Mesenchymal stem cell (in vitro differentiated cells and primary cell): ENCODE data around the gene ALDH1B1.

ENCODE experiments used
- DNase-seq: peaks from one replicate; pipeline ENCODE4 v3.0.0-alpha.2; 2013
- H2AFZ ChIP-seq: one replicate; pipeline ENCODE4 v1.6.1; 2013; ENCODE audit warnings: low read depth, mild to moderate bottlenecking, control low read depth, inconsistent platforms, low read length, moderate library complexity
- H2AK5ac ChIP-seq: 2 replicates; pipeline ENCODE4 v1.6.1; 2013; ENCODE audit warnings: low read length, moderate library complexity, mild to moderate bottlenecking, inconsistent platforms; ENCODE audit not compliant: severe bottlenecking
- H2BK120ac ChIP-seq: one replicate; pipeline ENCODE4 v1.6.1; 2013; ENCODE audit warnings: low read depth, mild to moderate bottlenecking, inconsistent platforms, low read length, moderate library complexity
- H2BK12ac ChIP-seq, 2 experiments: one replicate each; pipeline ENCODE4 v1.6.1; 2013; ENCODE audit warnings: inconsistent platforms in 2 of 2, low read length in 2 of 2, mild to moderate bottlenecking in 2 of 2, moderate library complexity in 2 of 2, control low read depth in 1 of 2
- H2BK15ac ChIP-seq: one replicate; pipeline ENCODE4 v1.6.1; 2013; ENCODE audit warnings: mild to moderate bottlenecking, low read depth, inconsistent platforms; ENCODE audit not compliant: poor library complexity, severe bottlenecking
- H2BK5ac ChIP-seq: 2 replicates; pipeline ENCODE4 v1.6.1; 2013; ENCODE audit warnings: low read depth, mild to moderate bottlenecking, low read length, control low read depth, inconsistent platforms; ENCODE audit not compliant: poor library complexity, severe bottlenecking
- H3K14ac ChIP-seq, 2 experiments: one replicate each; pipeline ENCODE4 v1.6.1; 2013; ENCODE audit warnings: inconsistent platforms in 2 of 2, low read length in 2 of 2, control low read depth in 1 of 2, mild to moderate bottlenecking in 1 of 2, moderate library complexity in 1 of 2
- H3K18ac ChIP-seq, 2 experiments: one replicate each; pipeline ENCODE4 v1.6.1; 2013; ENCODE audit warnings: inconsistent platforms in 2 of 2, low read length in 2 of 2, control low read depth in 1 of 2, low read depth in 1 of 2, mild to moderate bottlenecking in 1 of 2
- H3K23ac ChIP-seq, 2 experiments: one replicate each; pipeline ENCODE4 v1.6.1; 2013; ENCODE audit warnings: inconsistent platforms in 2 of 2, low read length in 2 of 2, mild to moderate bottlenecking in 2 of 2, moderate library complexity in 2 of 2, control low read depth in 1 of 2
- H3K27ac ChIP-seq: 2 replicates; pipeline ENCODE4 v1.5.1; 2013; ENCODE audit warnings: mild to moderate bottlenecking, moderate library complexity, low read length, control low read depth, inconsistent platforms; ENCODE audit not compliant: poor library complexity, severe bottlenecking
- H3K27me3 ChIP-seq, 2 experiments: 2 replicates each; pipeline versions ENCODE4 v1.6.1 to v1.7.0; 2013; ENCODE audit warnings: low read length in 2 of 2, mild to moderate bottlenecking in 2 of 2, moderate library complexity in 2 of 2, control low read depth in 1 of 2, inconsistent platforms in 1 of 2; ENCODE audit not compliant: control insufficient read depth in 1 of 2, insufficient read depth in 1 of 2
- H3K36me3 ChIP-seq, 2 experiments: 2 replicates each; pipeline versions ENCODE4 v1.6.1 to v1.7.0; 2013; ENCODE audit warnings: low read length in 2 of 2, control low read depth in 1 of 2, inconsistent platforms in 1 of 2, low read depth in 1 of 2, mild to moderate bottlenecking in 1 of 2; ENCODE audit not compliant: insufficient read depth in 2 of 2, control insufficient read depth in 1 of 2
- H3K4ac ChIP-seq, 2 experiments: one replicate each; pipeline ENCODE4 v1.6.1; 2013; ENCODE audit warnings: inconsistent platforms in 2 of 2, low read length in 2 of 2, mild to moderate bottlenecking in 2 of 2, moderate library complexity in 2 of 2, control low read depth in 1 of 2, low read depth in 1 of 2
- H3K4me1 ChIP-seq: 2 replicates; pipeline ENCODE4 v1.6.1; 2013; ENCODE audit warnings: low read depth, low read length, control low read depth; ENCODE audit not compliant: control insufficient read depth, insufficient read depth
- H3K4me2 ChIP-seq: 2 replicates; pipeline ENCODE4 v1.6.1; 2013; ENCODE audit warnings: low read length, mild to moderate bottlenecking, inconsistent platforms; ENCODE audit not compliant: poor library complexity, severe bottlenecking
- H3K4me3 ChIP-seq, 2 experiments: 2 replicates each; pipeline versions ENCODE4 v1.5.1 to v1.7.0; 2013; ENCODE audit warnings: low read length in 2 of 2, mild to moderate bottlenecking in 2 of 2, control low read depth in 1 of 2, low read depth in 1 of 2; ENCODE audit not compliant: insufficient read depth in 1 of 2
- H3K79me1 ChIP-seq: replicated peaks from 2 replicates; pipeline ENCODE4 v1.6.1; 2013; ENCODE audit warnings: mild to moderate bottlenecking, control low read depth, low read length, inconsistent platforms; ENCODE audit not compliant: poor library complexity, severe bottlenecking
- H3K9ac ChIP-seq: 2 replicates; pipeline ENCODE4 v1.7.0; 2013; ENCODE audit warnings: mild to moderate bottlenecking, low read length, moderate library complexity
- H3K9me3 ChIP-seq: 2 replicates; pipeline ENCODE4 v1.7.0; 2013; ENCODE audit warnings: mild to moderate bottlenecking, low read length; ENCODE audit not compliant: control insufficient read depth
- H4K8ac ChIP-seq: one replicate; pipeline ENCODE4 v1.6.1; 2013; ENCODE audit warnings: inconsistent platforms, mild to moderate bottlenecking, low read length, moderate library complexity
- H4K91ac ChIP-seq: one replicate; pipeline ENCODE4 v1.6.1; 2013; ENCODE audit warnings: mild to moderate bottlenecking, low read length, inconsistent platforms
- WGBS: methylation state at CpG from one replicate; pipeline ENCODE4 v1.1.7; 2013; ENCODE audit warnings: mixed read lengths; 5-methylcytosine and 5-hydroxymethylcytosine counted together

ALDH1B1 gene

GRCh38 chr9:38389313-38389712 is 3.2 kb upstream of the ALDH1B1 start:
- no peak overlapping the region for H3K4ac ChIP-seq
- H2BK5ac ChIP-seq, result no peak overlapping the region
- peaks cover 5% of the 10 kb centered on the region for H3K79me1 ChIP-seq
- DNase-seq, result peak; percentile 32
- H3K27me3 ChIP-seq, result no peaks in the 10 kb centered on the region
- peaks cover 27% of the 10 kb centered on the region for H3K4me1 ChIP-seq
- H3K27ac ChIP-seq, result no peak overlapping the region
- H3K4me3 ChIP-seq, result peak overlapping the region in 1 of 2 experiments; percentile 27
- no peak overlapping the region for H2BK12ac ChIP-seq
- no peak overlapping the region for H2BK15ac ChIP-seq
- no peak overlapping the region for H3K23ac ChIP-seq
- H2BK120ac ChIP-seq, result no peak overlapping the region
- H3K18ac ChIP-seq, result no peak overlapping the region
- H2AK5ac ChIP-seq, result no peak overlapping the region
- H3K14ac ChIP-seq, result no peak overlapping the region
- no peak overlapping the region for H3K4me2 ChIP-seq
- H3K9me3 ChIP-seq, result no peaks in the 10 kb centered on the region
- no peak overlapping the region for H4K91ac ChIP-seq
- no peak overlapping the region for H4K8ac ChIP-seq
- H3K36me3 ChIP-seq, result peaks cover 0 to under 1% of the 10 kb centered on the region in 2 experiments
- WGBS, result 61% methylated on average over 4 of the region's 4 CpGs
- peak overlapping the region; percentile 79 for H3K9ac ChIP-seq
- H2AFZ ChIP-seq, result no peak overlapping the region

DNA sequence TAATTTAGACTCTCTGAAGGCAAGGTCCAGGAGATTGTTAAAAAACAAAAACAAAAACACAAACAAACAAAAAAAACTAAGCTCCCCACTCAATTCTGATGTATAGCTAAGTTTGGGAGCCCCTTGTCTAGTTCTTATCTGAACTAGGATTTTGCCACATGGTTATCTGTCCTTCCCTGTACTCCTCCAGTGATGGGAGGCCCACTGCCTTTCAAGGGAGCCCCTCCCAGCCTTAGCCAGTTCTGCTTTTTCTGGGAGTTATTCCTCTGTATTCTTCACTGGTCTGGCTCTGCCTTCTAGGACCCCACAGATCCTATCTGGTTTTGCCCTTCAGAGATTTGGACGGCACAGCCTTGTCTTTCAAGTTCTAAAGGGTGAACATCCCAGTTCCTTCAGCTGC is 2.1 kb upstream of the ALDH1B1 start:
- Histone ChIP-seq H3K14ac (no peak overlapping the region), H3K79me1 (peaks cover 12% of the 10 kb centered on the region), H3K9ac (peak overlapping the region; percentile 36), H3K4ac (no peak overlapping the region), H3K9me3 (no peaks in the 10 kb centered on the region), H3K18ac (no peak overlapping the region), H4K8ac (no peak overlapping the region), H2AK5ac (peak overlapping the region; percentile 45), H2BK5ac (no peak overlapping the region), H3K4me3 (no peak overlapping the region), H3K27me3 (no peaks in the 10 kb centered on the region), H4K91ac (no peak overlapping the region), H2BK12ac (no peak overlapping the region), H3K4me2 (no peak overlapping the region), H3K23ac (no peak overlapping the region), H3K27ac (no peak overlapping the region), H2BK15ac (no peak overlapping the region), H2BK120ac (no peak overlapping the region), H3K36me3 (peaks cover 4 to 5% of the 10 kb centered on the region in 2 experiments), H2AFZ (no peak overlapping the region), H3K4me1 (peaks cover 27% of the 10 kb centered on the region)
- DNase-seq, result no peak
- WGBS, result 66% methylated on average over 1 of the region's 1 CpG

GRCh38 chr9:38390851-38391250 is 1.7 kb upstream of the ALDH1B1 start:
- Histone ChIP-seq H3K14ac (no peak overlapping the region), H3K18ac (no peak overlapping the region), H3K36me3 (peaks cover 7 to 9% of the 10 kb centered on the region in 2 experiments), H4K8ac (no peak overlapping the region), H2BK120ac (no peak overlapping the region), H3K9me3 (no peaks in the 10 kb centered on the region), H4K91ac (no peak overlapping the region), H2AK5ac (peak overlapping the region; percentile 45), H3K4me3 (no peak overlapping the region), H3K4me1 (peaks cover 24% of the 10 kb centered on the region), H3K27me3 (no peaks in the 10 kb centered on the region), H2BK12ac (no peak overlapping the region), H2BK15ac (no peak overlapping the region), H3K27ac (no peak overlapping the region), H2BK5ac (no peak overlapping the region), H3K79me1 (peaks cover 16% of the 10 kb centered on the region), H3K9ac (no peak overlapping the region), H3K23ac (no peak overlapping the region), H2AFZ (no peak overlapping the region), H3K4ac (no peak overlapping the region), H3K4me2 (no peak overlapping the region)
- 71% methylated on average over 5 of the region's 5 CpGs for WGBS
- DNase-seq, result no peak

- H3K27ac ChIP-seq, result no peak overlapping the region
- H3K4me2 ChIP-seq, result no peak overlapping the region
- peak overlapping the region; percentile 93 for H3K9ac ChIP-seq
- H4K91ac ChIP-seq, result no peak overlapping the region
- DNase-seq, result no peak
- H3K4me1 ChIP-seq, result peaks cover 21% of the 10 kb centered on the region
- no peak overlapping the region for H3K14ac ChIP-seq
- peak overlapping the region in 1 of 2 experiments; percentile 94 for H3K4me3 ChIP-seq
- 96% methylated on average over 14 of the region's 18 CpGs for WGBS
- H3K23ac ChIP-seq, result no peak overlapping the region
- H2BK120ac ChIP-seq, result no peak overlapping the region
- no peak overlapping the region for H3K18ac ChIP-seq
- no peak overlapping the region for H3K4ac ChIP-seq
- H2AK5ac ChIP-seq, result peak overlapping the region; percentile 7
- H3K27me3 ChIP-seq, result no peaks in the 10 kb centered on the region
- H3K36me3 ChIP-seq, result peaks cover 14 to 16% of the 10 kb centered on the region in 2 experiments
- no peak overlapping the region for H2BK15ac ChIP-seq
- no peaks in the 10 kb centered on the region for H3K9me3 ChIP-seq
- H4K8ac ChIP-seq, result no peak overlapping the region
- no peak overlapping the region for H2BK12ac ChIP-seq
- no peak overlapping the region for H2BK5ac ChIP-seq
- H3K79me1 ChIP-seq, result peaks cover 22% of the 10 kb centered on the region
- H2AFZ ChIP-seq, result no peak overlapping the region
Measured at GRCh38 chr9:38391278-38392118, 1.0 kb upstream of the ALDH1B1 start.
